ENCODE results near the gene ELL3.

ELL3 gene

DNA sequence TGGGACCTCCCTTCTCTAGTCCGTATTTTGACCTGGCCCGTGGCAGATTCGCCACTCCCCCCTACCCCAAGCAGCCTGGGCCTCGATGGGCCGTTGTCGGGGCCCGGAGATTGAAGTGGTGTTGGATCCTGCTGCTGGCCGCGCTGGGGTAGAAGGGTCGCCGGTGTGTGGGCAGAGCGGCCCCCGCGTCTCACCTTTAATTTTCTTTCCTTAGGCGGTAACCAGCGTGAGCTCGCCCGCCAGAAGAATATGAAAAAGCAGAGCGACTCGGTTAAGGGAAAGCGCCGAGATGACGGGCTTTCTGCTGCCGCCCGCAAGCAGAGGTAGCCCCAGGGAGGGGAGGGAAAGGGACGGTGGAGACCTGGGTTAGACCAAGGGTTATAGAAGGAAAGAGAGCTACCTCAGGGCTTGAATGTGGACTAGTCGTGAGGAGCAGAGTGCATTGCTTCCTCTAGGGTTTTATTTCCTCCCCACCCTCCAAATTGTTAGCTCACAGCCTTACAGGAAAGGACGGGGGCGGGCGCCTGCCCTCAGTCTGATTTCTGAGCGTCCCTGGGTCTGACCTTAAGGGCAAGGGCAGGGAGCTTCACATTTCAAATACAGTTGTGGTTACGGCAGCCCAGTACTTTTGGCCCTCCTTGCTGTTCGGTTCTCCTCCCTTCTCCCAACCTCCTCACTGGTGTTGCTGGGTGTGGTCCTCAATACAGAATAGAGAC lies 16.2 kb upstream of the ELL3 start:
- Histone ChIP-seq H3K27me3 (ENCODE audit: control insufficient read depth, insufficient read depth, low read length) (no peaks in the 10 kb centered on the region), H3K27ac (peak overlapping the region; percentile 93), H3K36me3 (ENCODE audit: control insufficient read depth, insufficient read depth, low read length) (no peaks in the 10 kb centered on the region), H3K79me2 (peaks cover 10% of the 10 kb centered on the region), H3K9ac (peak overlapping the region; percentile 87), H3K4me3 (ENCODE audit: low read depth, low read length) (peak overlapping the region; percentile 99), H3K4me1 (no peaks in the 10 kb centered on the region), H2AFZ (peak overlapping the region; percentile 86), H3K9me3 (ENCODE audit: control insufficient read depth, low read length) (no peaks in the 10 kb centered on the region), H3K4me2 (ENCODE audit: low read length) (peak overlapping the region; percentile 98)
- TF ChIP-seq, protein P1, sequence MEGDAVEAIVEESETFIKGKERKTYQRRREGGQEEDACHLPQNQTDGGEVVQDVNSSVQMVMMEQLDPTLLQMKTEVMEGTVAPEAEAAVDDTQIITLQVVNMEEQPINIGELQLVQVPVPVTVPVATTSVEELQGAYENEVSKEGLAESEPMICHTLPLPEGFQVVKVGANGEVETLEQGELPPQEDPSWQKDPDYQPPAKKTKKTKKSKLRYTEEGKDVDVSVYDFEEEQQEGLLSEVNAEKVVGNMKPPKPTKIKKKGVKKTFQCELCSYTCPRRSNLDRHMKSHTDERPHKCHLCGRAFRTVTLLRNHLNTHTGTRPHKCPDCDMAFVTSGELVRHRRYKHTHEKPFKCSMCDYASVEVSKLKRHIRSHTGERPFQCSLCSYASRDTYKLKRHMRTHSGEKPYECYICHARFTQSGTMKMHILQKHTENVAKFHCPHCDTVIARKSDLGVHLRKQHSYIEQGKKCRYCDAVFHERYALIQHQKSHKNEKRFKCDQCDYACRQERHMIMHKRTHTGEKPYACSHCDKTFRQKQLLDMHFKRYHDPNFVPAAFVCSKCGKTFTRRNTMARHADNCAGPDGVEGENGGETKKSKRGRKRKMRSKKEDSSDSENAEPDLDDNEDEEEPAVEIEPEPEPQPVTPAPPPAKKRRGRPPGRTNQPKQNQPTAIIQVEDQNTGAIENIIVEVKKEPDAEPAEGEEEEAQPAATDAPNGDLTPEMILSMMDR (IDR thresholded peaks at IDR 0.05) = no peak

DNA sequence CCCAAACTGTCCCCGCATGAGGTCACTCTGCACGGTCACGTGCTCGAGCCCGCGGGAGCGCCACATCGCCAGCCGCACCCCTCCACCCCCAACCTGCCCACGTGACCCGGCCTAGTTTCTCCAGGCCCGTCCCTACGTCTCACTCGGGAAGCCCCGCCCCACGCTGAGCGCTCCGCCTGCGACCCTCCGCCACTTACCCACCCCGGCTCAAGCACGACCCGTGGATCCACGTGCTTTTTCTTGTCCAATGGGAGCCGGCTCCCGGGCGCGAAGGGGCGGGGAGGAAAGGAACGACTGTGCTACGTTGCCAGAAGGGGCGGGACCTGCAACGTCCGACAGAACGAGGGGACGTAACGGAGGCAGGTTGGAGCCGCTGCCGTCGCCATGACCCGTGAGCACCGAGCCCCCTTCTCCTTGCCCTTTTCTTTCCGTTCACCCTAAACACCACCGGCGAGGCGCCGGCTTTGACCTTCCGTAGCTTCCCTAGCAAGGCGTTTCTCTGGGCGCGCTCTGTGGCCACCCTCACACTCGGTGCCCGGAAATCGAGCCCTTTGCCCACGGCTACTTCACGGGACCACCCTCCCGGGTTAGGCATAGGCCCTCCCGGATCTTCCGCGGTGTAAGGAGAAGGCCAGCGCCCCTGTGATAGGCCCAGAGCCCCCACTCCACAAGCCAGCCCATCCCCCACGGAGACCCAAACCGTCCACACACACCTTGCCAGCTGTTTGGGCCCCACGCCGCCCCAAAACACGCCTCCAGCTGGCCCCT lies 15.4 kb upstream of the ELL3 start, which contains the start of gene SERF2:
Gene SERF2 (plus strand): TSS at position 328 of the 768 bp plus-strand sequence. CDS start 57 bp downstream, at position 385.
- peak within 1 kb of the TSS; percentile 87 for H3K9ac ChIP-seq
- peak within 1 kb of the TSS; percentile 98 for H3K4me2 ChIP-seq (ENCODE audit: low read length)
- H3K79me2 ChIP-seq = peaks cover 10% of the 10 kb centered on the region
- peak within 1 kb of the TSS; percentile 99 for H3K4me3 ChIP-seq (ENCODE audit: low read depth, low read length)
- no peaks in the 10 kb centered on the region for H3K4me1 ChIP-seq
- H3K27ac ChIP-seq = peak within 1 kb of the TSS; percentile 93
- H3K36me3 ChIP-seq (ENCODE audit: control insufficient read depth, insufficient read depth, low read length) = no peaks in the 10 kb centered on the region
- no peaks in the 10 kb centered on the region for H3K9me3 ChIP-seq (ENCODE audit: control insufficient read depth, low read length)
- no peaks in the 10 kb centered on the region for H3K27me3 ChIP-seq (ENCODE audit: control insufficient read depth, insufficient read depth, low read length)
- TF ChIP-seq, protein P1 (IDR thresholded peaks at IDR 0.05) = no peak
- H2AFZ ChIP-seq = peak within 1 kb of the TSS; percentile 86

- Histone ChIP-seq H3K27me3 (ENCODE audit: control insufficient read depth, insufficient read depth, low read length) (no peaks in the 10 kb centered on the region), H3K9ac (no peak overlapping the region), H2AFZ (no peak overlapping the region), H3K4me3 (ENCODE audit: low read depth, low read length) (no peak overlapping the region), H3K4me2 (ENCODE audit: low read length) (no peak overlapping the region), H3K79me2 (peaks cover 5% of the 10 kb centered on the region), H3K27ac (no peak overlapping the region), H3K9me3 (ENCODE audit: control insufficient read depth, low read length) (no peaks in the 10 kb centered on the region), H3K36me3 (ENCODE audit: control insufficient read depth, insufficient read depth, low read length) (no peaks in the 10 kb centered on the region), H3K4me1 (no peaks in the 10 kb centered on the region)
- TF ChIP-seq, protein P1 (IDR thresholded peaks at IDR 0.05) = no peak
These were observed 12.6 kb upstream of the ELL3 start for GRCh38 chr15:43789409-43789808.

- no peak overlapping the region for H3K4me3 ChIP-seq (ENCODE audit: low read depth, low read length)
- no peak overlapping the region for H3K9ac ChIP-seq
- H3K27ac ChIP-seq = no peak overlapping the region
- H3K4me2 ChIP-seq (ENCODE audit: low read length) = no peak overlapping the region
- H3K9me3 ChIP-seq (ENCODE audit: control insufficient read depth, low read length) = no peaks in the 10 kb centered on the region
- no peaks in the 10 kb centered on the region for H3K36me3 ChIP-seq (ENCODE audit: control insufficient read depth, insufficient read depth, low read length)
- TF ChIP-seq, protein P1 (IDR thresholded peaks at IDR 0.05) = no peak
- H3K4me1 ChIP-seq = no peaks in the 10 kb centered on the region
- no peaks in the 10 kb centered on the region for H3K79me2 ChIP-seq
- no peaks in the 10 kb centered on the region for H3K27me3 ChIP-seq (ENCODE audit: control insufficient read depth, insufficient read depth, low read length)
- H2AFZ ChIP-seq = no peak overlapping the region
These were observed 2.2 kb upstream of the ELL3 start for GRCh38 chr15:43779016-43779415.
